HG02610 (cell line): ENCODE results near the gene PPP1R12A.
"Not testable (repeated sequence)": the region's sequence is repeated elsewhere in the genome, so short reads cannot be mapped to it uniquely, and the experiment has no call there.

Experiments
- ATAC-seq: cut with Tn5 transposase; IDR thresholded peaks from one replicate; pipeline ENCODE4 v1.9.1; 2021; ENCODE audit warnings: mild to moderate bottlenecking, moderate library complexity; ENCODE audit not compliant: unreplicated experiment

PPP1R12A gene

GRCh38 chr12:79843978-79844377 is 90.9 kb downstream of the PPP1R12A start:
- no peak for ATAC-seq

DNA sequence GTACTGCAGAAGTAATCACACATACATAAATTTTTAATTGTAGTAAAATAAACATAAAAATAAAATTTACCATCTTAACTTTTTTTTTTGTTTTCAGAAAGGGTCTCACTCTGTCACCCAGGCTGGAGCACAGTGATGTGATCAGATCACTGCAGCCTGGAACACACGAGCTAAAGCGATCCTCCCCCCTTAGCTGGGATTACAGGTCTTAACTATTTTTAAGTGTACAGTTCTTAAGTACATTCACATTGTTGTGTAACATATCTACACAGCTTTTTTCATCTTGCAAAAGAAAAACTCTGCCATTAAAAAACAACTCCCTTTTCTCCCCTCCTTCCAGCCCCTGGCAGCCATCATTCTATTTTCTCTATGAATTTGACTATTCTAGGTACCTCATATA is 92.3 kb downstream of the PPP1R12A start:
- ATAC-seq, result no peak

DNA sequence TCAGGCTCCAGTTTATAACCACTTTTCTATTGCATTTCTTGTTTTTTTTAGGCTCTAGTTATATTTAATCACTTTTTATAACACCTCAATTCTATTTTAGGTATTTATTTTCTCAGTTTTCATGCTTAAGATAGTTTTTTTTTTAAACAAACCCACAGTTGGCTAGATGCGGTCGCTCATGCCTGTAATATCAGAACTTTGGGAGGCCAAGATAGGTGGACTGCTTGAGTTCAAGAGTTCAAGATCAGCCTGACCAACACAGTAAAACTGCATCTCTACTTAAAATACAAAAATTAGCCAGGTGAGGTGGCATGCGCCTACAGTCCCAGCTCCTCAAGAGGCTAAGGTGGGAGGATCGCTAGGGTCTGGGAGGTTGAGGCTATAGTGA is 93.0 kb downstream of the PPP1R12A start:
- ATAC-seq, result no peak

DNA sequence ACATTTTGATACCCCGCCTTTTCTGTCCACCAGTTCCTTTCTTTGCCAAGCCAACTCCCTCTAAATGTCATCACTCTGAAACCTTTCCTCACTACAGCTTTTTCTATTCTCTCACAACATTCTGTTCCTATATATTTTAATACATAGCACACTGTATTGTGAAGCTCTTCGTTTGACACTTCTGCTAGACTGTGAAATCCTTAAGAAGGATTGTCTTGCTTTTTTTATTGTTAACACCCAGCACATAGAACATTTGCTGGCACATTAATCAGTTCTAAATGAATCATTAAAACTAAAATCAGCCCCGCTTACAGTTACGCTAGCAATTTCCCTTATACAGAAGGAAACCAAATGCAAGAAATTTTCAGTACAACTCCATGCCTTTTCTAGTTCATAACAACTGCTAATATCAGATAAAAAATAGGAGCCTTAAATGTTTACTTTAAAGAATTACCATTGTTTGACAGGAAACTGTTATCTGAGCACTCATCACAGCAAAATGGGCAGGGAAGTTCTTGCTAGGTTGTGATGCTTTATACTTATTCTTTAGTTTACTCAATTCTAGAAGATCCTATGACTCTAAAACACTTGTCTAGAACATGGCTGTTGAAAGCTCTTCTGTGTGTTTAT is 93.5 kb downstream of the PPP1R12A start:
- no peak for ATAC-seq

GRCh38 chr12:79838359-79838758 is 96.5 kb downstream of the PPP1R12A start:
- no peak for ATAC-seq

- no peak for ATAC-seq
Observed at GRCh38 chr12:79837575-79837974, 97.3 kb downstream of the PPP1R12A start.

- ATAC-seq, result no peak
Observed at GRCh38 chr12:79835377-79835843, 99.5 kb downstream of the PPP1R12A start.

- no peak for ATAC-seq
Observed at GRCh38 chr12:79834712-79835376, 100.1 kb downstream of the PPP1R12A start.

- no peak for ATAC-seq
Observed at GRCh38 chr12:79830440-79830839, 104.5 kb downstream of the PPP1R12A start.

- ATAC-seq, result no peak
Observed at GRCh38 chr12:79828924-79829323, 106.0 kb downstream of the PPP1R12A start.

DNA sequence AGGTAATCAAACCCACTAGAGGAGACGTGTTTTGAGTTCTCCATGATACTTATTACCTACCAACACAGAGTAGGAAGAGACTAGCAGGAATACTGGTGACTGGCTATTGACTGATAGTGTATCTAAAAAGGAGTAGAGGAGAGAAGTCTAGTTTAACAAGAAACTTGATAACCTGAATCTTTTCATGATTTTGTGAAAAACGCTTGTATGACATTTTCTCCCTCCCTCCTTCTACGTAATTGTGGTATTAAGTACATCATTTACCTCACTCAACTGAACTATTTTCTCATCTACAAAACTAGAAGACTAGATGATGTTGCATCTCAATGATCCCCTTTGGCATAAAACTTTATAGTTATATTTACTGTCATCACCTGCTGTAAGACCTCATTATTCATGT is 107.4 kb downstream of the PPP1R12A start:
- no peak for ATAC-seq

DNA sequence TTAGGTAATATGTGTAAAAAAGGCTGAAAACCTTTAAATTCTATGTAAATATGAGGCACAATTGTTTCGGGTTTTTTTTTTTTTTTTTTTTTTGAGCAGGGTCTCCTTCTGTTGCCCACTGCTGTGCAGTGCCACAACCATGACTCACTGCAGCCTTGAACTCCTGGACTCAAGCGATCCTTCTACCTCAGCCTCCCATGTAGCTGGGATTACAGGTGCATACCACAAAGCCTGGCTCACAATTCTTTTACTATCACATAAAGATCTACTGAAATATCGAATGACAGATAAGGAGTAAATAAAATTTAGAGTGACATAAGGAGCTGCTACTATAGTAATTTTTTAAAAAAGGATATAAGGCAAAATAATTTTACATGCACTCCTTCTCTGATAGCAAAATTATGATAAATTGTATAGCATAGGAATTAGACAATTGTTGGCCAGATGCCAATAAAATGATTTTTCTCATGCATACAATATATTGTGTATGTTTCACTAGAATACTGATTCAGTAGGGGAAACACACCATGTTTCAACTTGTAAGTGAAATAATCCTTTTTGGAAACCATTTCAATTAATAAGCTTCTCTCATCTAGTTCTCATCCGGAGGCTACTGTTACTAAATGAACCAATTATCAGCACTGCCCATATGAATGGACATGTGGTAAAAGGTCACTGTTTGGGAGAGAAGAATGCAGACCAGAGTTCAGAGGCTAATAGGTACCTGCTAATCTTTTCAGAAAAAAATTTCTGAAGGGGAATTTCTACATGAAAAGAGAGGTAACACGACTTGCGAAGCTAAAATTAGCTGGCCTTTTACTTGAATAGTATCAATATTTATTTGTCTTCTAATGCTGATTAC is 108.4 kb downstream of the PPP1R12A start:
- no peak for ATAC-seq

- no peak for ATAC-seq
Observed at GRCh38 chr12:79822475-79822874, 112.4 kb downstream of the PPP1R12A start.

DNA sequence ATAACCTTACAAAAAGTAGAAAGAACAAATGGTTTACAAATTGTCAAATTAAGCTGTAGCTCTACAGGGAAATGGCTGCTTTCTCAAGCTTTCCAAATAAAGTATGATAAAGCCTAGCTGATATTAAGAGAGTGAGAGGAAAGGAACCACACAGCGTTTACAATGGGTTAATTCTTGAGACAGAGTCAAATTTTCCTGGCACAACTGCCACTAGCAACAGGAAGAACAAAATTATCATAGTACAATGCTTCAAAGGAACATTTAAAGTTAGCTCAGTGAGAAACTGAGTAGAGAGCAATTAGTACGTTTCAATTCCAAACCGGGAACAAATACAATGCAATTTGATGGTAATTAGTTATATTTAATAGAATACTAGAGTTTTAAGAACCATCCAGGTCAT is 116.0 kb downstream of the PPP1R12A start:
- ATAC-seq, result no peak

DNA sequence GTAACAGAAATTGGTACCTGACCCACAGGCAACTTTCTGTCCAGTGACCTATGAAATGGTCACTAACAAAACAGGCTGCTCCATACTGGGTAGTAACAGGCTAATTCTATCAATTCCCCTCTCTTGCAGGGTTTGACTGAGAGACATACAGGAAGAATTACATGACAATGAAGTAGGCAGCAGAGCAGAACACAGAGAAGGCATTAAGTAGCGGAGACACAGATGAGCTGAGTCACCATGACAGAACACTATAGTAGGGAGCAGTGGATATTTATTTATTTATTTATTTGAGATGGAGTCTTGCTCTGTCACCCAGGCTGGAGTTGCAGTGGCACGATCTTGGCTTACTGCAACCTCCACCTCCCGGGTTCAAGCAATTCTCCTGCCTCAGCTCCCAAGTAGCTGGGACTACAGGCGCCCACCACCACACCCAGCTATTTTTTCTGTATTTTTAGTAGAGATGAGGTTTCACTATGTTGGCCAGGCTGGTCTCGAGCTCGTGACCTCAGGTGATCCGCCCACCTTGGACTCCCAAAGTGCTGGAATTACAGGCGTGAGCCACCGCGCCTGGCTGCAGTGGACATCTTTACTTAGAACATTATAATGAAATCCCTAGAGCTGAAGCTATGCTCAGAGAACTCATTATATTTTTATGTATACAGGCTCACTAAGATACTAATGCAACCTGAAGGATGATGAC is 150.4 kb downstream of the PPP1R12A start:
- not testable (repeated sequence) for ATAC-seq

DNA sequence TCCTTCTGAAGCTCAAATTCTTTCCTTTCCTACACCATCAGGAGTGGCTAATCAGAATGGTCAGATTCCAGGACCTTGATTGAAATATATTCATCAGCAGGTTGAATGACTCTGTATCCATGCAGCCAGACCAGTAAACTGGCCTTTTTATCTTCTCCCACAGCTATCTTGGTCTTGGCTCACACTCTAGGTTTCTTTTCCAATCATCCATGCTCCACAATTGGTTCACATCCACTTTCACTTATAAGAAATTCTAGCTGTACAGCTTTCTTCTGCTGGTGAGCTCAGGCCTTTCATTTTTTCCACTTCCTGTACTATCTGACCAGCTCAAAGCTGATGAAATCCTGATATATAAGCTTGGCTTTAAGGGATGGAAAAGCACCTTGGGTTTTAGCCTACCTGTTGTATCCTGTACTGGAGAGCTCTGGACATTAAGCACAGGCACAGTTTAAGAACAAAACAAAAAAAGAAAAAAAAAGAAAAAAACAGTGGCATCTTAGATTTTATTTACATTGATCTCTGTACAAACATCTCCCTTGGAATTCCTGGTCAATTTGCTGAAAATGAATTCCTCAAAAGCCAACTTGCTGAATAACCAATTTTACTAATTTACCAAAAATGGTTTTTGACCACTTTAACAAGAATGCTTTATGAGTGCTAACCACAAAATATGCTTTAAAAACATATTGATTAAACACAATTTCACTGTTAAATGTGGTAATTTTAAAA is 152.6 kb downstream of the PPP1R12A start:
- peak; percentile 39 for ATAC-seq

- no peak for ATAC-seq
Observed at GRCh38 chr12:79778802-79779448, 156.0 kb downstream of the PPP1R12A start.

- no peak for ATAC-seq
Observed at GRCh38 chr12:79776111-79776510, 158.8 kb downstream of the PPP1R12A start.

GRCh38 chr12:79775355-79776027 is 159.4 kb downstream of the PPP1R12A start:
- no peak for ATAC-seq
